Astrocyte of the spinal cord (primary cell): ENCODE results near the gene FUOM.
"Not testable (repeated sequence)": the region's sequence is repeated elsewhere in the genome, so short reads cannot be mapped to it uniquely, and the experiment has no call there.

Experiments
- DNase-seq: peaks from one replicate; pipeline ENCODE4 v3.0.0; 2011; ENCODE audit warnings: low read depth, low spot score
- H3K4me3 ChIP-seq: 2 replicates; pipeline ENCODE4 v1.5.1; 2011; ENCODE audit warnings: low read depth, mild to moderate bottlenecking, low read length, moderate library complexity
- CTCF ChIP-seq: IDR thresholded peaks from 2 replicates; pipeline ENCODE4 v1.5.1; 2012; ENCODE audit warnings: low read depth, mild to moderate bottlenecking, low read length, inconsistent platforms
- in situ Hi-C: cut with HindIII; loops from 2 replicates; pipeline ENCODE4 v1.10.0; 2017; ENCODE audit warnings: low sequenced_read_pairs

The FUOM gene

GRCh38 chr10:133379801-133380666 is 22.2 kb upstream of the FUOM start:
- H3K4me3 ChIP-seq: peak overlapping the region; percentile 39
- TF ChIP-seq CTCF: no peak
- in situ Hi-C loops: no loop called here
- no peak for DNase-seq

- H3K4me3 ChIP-seq: peak within 1 kb of the TSS; percentile 63
- TF ChIP-seq CTCF: no peak
- in situ Hi-C loops: no loop called here
- peak; percentile 50 for DNase-seq
These were observed 21.5 kb upstream of the FUOM start, which contains the start of gene PAOX for GRCh38 chr10:133379152-133379800. Gene PAOX, plus strand, starts transcription at chr10:133379262. Its CDS starts 55 bp downstream, at chr10:133379317.

- H3K4me3 ChIP-seq: peak overlapping the region; percentile 63
- in situ Hi-C loops: no loop called here
- no peak for TF ChIP-seq CTCF
- DNase-seq: peak; percentile 41
These were observed 20.7 kb upstream of the FUOM start for GRCh38 chr10:133378251-133379096.

- in situ Hi-C loops: no loop called here
- peak overlapping the region; percentile 63 for H3K4me3 ChIP-seq
- no peak for DNase-seq
- no peak for TF ChIP-seq CTCF
These were observed 20.0 kb upstream of the FUOM start for GRCh38 chr10:133377818-133378250.

GRCh38 chr10:133377025-133377817 is 19.4 kb upstream of the FUOM start:
- in situ Hi-C loops: no loop called here
- DNase-seq: no peak
- no peak for TF ChIP-seq CTCF
- H3K4me3 ChIP-seq: no peak overlapping the region

GRCh38 chr10:133376183-133376582 is 18.4 kb upstream of the FUOM start:
- H3K4me3 ChIP-seq, in situ Hi-C loops, DNase-seq: not testable (repeated sequence)
